ENCODE results near the gene VASH2. TPM values are rescaled to one million over a fixed set of nuclear protein-coding genes. Genes with fewer than 3 reads are reported as not detected.

VASH2 gene
- total RNA-seq, 1 experiment from 2014 or later = not detected

DNA sequence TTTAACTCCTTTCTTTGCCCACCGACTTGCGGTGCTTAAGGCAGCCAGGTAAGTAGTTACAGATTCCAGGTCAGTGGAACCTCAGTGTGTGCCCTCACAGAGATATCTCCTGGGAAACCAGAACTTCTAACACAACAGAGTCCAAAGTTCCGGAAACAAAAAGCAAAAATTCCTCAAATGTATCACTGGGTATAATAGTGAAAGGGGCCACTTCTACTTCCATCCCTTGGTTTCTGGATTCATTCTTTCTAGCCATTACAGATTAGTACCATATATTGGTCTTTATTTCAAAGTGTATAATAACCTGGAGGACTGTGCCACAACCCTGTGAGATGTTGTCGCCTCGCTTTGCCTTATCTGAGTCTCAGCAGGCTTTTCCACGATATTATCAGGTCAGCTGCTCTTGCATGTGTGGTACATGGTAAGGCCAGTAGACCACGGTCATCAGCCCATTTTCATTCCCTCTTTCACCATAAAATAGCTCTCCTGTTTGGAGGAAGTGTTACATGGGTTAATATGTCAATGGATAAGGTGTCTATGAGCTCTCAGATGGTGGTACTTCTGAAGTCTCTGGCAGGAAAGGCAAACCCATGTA is 14.9 kb upstream of the VASH2 start:
- no peak for DNase-seq
- peaks cover 4% of the 10 kb centered on the region; the same call in 1 of the 2 replicates for H3K4me1 ChIP-seq (ENCODE audit: low read length)
- no peaks in the 10 kb centered on the region for H3K9me2 ChIP-seq (replicated peaks; ENCODE audit: insufficient read depth, low read length)
- no peaks in the 10 kb centered on the region for H3K9me3 ChIP-seq (ENCODE audit: low read length)
- H3K27me3 ChIP-seq (ENCODE audit: low read length) = no peaks in the 10 kb centered on the region
- H3K9ac ChIP-seq (ENCODE audit: low read length) = no peak overlapping the region
- H2AFZ ChIP-seq (ENCODE audit: low read length) = no peak overlapping the region
- H3K79me2 ChIP-seq (ENCODE audit: low read length) = no peaks in the 10 kb centered on the region
- H3K36me3 ChIP-seq (ENCODE audit: insufficient read depth, low read length) = no peaks in the 10 kb centered on the region
- H3K4me2 ChIP-seq (ENCODE audit: low read depth, low read length, poor library complexity, severe bottlenecking) = no peak overlapping the region
- H3K4me3 ChIP-seq (ENCODE audit: low read length) = no peak overlapping the region
- no peak overlapping the region for H3K27ac ChIP-seq (ENCODE audit: low read length)
- no peaks in the 10 kb centered on the region for H4K20me1 ChIP-seq (ENCODE audit: insufficient read depth, low read depth, low read length)

DNA sequence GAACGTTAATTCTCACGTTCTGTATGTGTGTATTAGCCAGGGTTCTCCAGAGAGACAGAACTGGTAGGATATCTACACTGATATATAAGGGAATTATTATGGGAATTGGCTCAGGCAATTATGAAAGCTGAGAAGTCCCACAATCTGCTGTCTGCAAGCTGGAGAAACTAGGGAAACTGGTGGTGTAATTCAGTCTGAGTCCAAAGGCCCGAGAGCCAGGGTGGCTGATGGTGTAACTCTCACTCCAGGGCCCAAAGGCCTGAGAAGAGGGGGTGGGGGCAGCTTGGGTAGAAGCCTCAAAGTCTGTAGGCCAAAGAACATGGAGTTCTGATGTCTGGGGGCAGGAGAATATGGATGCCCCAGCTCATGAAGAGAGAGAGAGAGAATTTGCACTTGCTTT is 13.3 kb upstream of the VASH2 start:
- Histone ChIP-seq H4K20me1 (ENCODE audit: insufficient read depth, low read depth, low read length) (no peaks in the 10 kb centered on the region), H3K4me1 (ENCODE audit: low read length) (peaks cover 4% of the 10 kb centered on the region; the same call in 1 of the 2 replicates), H3K9me2 (replicated peaks; ENCODE audit: insufficient read depth, low read length) (no peaks in the 10 kb centered on the region), H3K4me2 (ENCODE audit: low read depth, low read length, poor library complexity, severe bottlenecking) (no peak overlapping the region), H3K9ac (ENCODE audit: low read length) (no peak overlapping the region), H3K27me3 (ENCODE audit: low read length) (no peaks in the 10 kb centered on the region), H3K9me3 (ENCODE audit: low read length) (no peaks in the 10 kb centered on the region), H2AFZ (ENCODE audit: low read length) (no peak overlapping the region), H3K36me3 (ENCODE audit: insufficient read depth, low read length) (no peaks in the 10 kb centered on the region), H3K79me2 (ENCODE audit: low read length) (no peaks in the 10 kb centered on the region), H3K4me3 (ENCODE audit: low read length) (no peak overlapping the region), H3K27ac (ENCODE audit: low read length) (no peak overlapping the region)
- DNase-seq = no peak

DNA sequence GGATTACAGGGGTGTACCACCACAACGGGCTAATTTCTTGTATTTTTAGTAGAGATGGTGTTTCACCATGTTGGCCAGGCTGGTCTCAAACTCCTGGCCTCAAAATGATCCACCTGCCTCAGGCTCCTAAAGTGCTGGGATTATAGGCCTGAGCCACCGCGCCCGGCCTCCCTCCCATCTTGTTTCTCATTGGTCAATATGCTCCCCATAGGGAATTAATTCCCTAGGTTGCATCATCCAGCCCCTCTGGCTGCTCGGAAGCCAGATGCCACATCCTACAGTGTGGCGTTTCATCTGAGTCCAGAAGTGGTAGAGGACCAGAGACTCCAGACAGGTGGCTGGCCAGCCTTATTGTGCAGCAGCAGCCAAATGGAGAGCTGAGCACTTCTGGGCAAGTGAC is 11.5 kb upstream of the VASH2 start:
- H3K4me2 ChIP-seq (ENCODE audit: low read depth, low read length, poor library complexity, severe bottlenecking) = no peak overlapping the region
- H3K9me3 ChIP-seq (ENCODE audit: low read length) = no peaks in the 10 kb centered on the region
- no peaks in the 10 kb centered on the region for H4K20me1 ChIP-seq (ENCODE audit: insufficient read depth, low read depth, low read length)
- no peak overlapping the region for H3K27ac ChIP-seq (ENCODE audit: low read length)
- no peak overlapping the region for H3K4me3 ChIP-seq (ENCODE audit: low read length)
- H3K36me3 ChIP-seq (ENCODE audit: insufficient read depth, low read length) = no peaks in the 10 kb centered on the region
- peaks cover 2% of the 10 kb centered on the region for H3K4me1 ChIP-seq (ENCODE audit: low read length)
- DNase-seq = no peak
- H3K79me2 ChIP-seq (ENCODE audit: low read length) = no peaks in the 10 kb centered on the region
- no peak overlapping the region for H2AFZ ChIP-seq (ENCODE audit: low read length)
- no peaks in the 10 kb centered on the region for H3K27me3 ChIP-seq (ENCODE audit: low read length)
- H3K9ac ChIP-seq (ENCODE audit: low read length) = no peak overlapping the region
- H3K9me2 ChIP-seq (replicated peaks; ENCODE audit: insufficient read depth, low read length) = no peaks in the 10 kb centered on the region

DNA sequence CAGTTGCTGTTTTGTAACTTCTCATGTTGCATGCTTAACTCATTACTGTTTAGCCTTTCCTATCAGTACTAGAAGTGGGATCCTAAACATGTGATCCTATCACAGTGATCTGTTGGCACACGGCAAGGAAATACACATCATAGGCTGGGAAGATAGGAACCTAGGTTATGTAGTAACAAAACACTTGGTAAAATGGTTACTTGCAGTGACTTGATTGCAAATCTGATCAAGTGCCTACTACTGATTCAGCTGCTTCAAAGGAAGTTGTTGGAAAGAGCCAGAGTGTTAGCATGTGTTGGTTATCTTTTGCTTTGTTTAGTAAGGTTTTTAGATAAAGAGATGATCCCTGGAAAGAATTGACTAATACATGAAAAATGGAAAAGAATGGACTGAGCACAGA is 8.9 kb upstream of the VASH2 start:
- Histone ChIP-seq H3K4me3 (ENCODE audit: low read length) (no peak overlapping the region), H3K9me2 (replicated peaks; ENCODE audit: insufficient read depth, low read length) (no peaks in the 10 kb centered on the region), H3K4me1 (ENCODE audit: low read length) (peaks cover 17% of the 10 kb centered on the region), H4K20me1 (ENCODE audit: insufficient read depth, low read depth, low read length) (no peaks in the 10 kb centered on the region), H2AFZ (ENCODE audit: low read length) (no peak overlapping the region), H3K4me2 (ENCODE audit: low read depth, low read length, poor library complexity, severe bottlenecking) (no peak overlapping the region), H3K36me3 (ENCODE audit: insufficient read depth, low read length) (no peaks in the 10 kb centered on the region), H3K79me2 (ENCODE audit: low read length) (no peaks in the 10 kb centered on the region), H3K27me3 (ENCODE audit: low read length) (no peaks in the 10 kb centered on the region), H3K27ac (ENCODE audit: low read length) (no peak overlapping the region), H3K9ac (ENCODE audit: low read length) (no peak overlapping the region), H3K9me3 (ENCODE audit: low read length) (no peaks in the 10 kb centered on the region)
- no peak for DNase-seq

DNA sequence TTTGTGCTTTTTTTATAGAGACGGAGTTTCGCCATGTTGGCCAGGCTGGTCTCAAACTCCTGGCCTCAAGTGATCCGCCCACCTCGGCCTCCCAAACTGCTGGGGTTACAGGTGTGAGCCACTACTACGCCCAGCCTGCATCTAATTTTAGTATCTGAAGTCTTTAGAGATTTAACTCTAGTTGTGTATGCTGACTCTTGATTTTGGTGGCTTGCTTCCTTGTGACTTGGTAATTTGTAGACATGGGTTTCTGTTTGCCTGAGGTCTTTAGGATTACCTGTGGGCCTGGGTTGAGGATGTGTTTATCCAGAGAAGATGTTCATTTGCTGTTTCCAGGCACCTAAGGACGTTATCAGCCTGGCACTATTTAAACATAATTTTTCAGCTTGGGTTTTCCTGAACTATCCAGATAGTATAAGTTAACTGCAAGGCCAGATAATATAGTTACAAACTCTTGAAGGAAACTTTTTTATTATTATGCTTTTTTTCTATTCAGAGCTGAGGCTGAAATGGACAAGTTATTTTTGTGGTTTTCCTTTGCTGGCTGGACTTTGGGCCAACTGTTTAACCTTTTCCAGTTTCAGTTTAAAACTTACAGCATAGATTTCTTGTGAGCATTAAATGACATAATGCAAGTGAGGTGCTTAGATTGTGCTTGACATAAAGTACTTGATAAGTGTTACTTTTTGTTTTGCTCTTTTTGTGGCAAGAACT is 7.5 kb upstream of the VASH2 start:
- no peaks in the 10 kb centered on the region for H3K79me2 ChIP-seq (ENCODE audit: low read length)
- H3K27me3 ChIP-seq (ENCODE audit: low read length) = no peaks in the 10 kb centered on the region
- H3K27ac ChIP-seq (ENCODE audit: low read length) = no peak overlapping the region
- H3K4me1 ChIP-seq (ENCODE audit: low read length) = peaks cover 25% of the 10 kb centered on the region
- DNase-seq = no peak
- H3K9ac ChIP-seq (ENCODE audit: low read length) = no peak overlapping the region
- no peaks in the 10 kb centered on the region for H3K9me3 ChIP-seq (ENCODE audit: low read length)
- no peak overlapping the region for H2AFZ ChIP-seq (ENCODE audit: low read length)
- H3K9me2 ChIP-seq (replicated peaks; ENCODE audit: insufficient read depth, low read length) = no peaks in the 10 kb centered on the region
- H4K20me1 ChIP-seq (ENCODE audit: insufficient read depth, low read depth, low read length) = no peaks in the 10 kb centered on the region
- no peak overlapping the region for H3K4me3 ChIP-seq (ENCODE audit: low read length)
- no peak overlapping the region for H3K4me2 ChIP-seq (ENCODE audit: low read depth, low read length, poor library complexity, severe bottlenecking)
- no peaks in the 10 kb centered on the region for H3K36me3 ChIP-seq (ENCODE audit: insufficient read depth, low read length)

DNA sequence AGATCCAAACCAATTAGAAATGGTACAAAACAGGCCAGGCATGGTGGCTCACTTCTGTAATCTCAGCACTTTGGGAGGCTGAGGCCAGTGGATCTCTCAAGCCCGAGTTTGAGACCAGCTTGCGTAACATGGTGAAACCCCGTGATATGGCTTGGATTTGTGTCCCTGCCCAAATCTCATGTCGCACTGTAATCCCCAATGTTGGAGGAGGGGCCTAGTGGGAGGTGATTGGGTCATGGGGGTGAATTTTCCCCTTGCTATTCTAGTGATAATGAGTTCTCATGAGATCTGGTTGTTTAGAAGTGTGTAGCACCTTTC is 7.0 kb upstream of the VASH2 start:
- Histone ChIP-seq H2AFZ (ENCODE audit: low read length) (no peak overlapping the region), H3K27me3 (ENCODE audit: low read length) (no peaks in the 10 kb centered on the region), H3K4me1 (ENCODE audit: low read length) (peaks cover 25% of the 10 kb centered on the region), H4K20me1 (ENCODE audit: insufficient read depth, low read depth, low read length) (no peaks in the 10 kb centered on the region), H3K4me3 (ENCODE audit: low read length) (no peak overlapping the region), H3K36me3 (ENCODE audit: insufficient read depth, low read length) (no peaks in the 10 kb centered on the region), H3K9ac (ENCODE audit: low read length) (no peak overlapping the region), H3K9me2 (replicated peaks; ENCODE audit: insufficient read depth, low read length) (no peaks in the 10 kb centered on the region), H3K27ac (ENCODE audit: low read length) (no peak overlapping the region), H3K9me3 (ENCODE audit: low read length) (no peaks in the 10 kb centered on the region), H3K79me2 (ENCODE audit: low read length) (no peaks in the 10 kb centered on the region), H3K4me2 (ENCODE audit: low read depth, low read length, poor library complexity, severe bottlenecking) (no peak overlapping the region)
- no peak for DNase-seq

DNA sequence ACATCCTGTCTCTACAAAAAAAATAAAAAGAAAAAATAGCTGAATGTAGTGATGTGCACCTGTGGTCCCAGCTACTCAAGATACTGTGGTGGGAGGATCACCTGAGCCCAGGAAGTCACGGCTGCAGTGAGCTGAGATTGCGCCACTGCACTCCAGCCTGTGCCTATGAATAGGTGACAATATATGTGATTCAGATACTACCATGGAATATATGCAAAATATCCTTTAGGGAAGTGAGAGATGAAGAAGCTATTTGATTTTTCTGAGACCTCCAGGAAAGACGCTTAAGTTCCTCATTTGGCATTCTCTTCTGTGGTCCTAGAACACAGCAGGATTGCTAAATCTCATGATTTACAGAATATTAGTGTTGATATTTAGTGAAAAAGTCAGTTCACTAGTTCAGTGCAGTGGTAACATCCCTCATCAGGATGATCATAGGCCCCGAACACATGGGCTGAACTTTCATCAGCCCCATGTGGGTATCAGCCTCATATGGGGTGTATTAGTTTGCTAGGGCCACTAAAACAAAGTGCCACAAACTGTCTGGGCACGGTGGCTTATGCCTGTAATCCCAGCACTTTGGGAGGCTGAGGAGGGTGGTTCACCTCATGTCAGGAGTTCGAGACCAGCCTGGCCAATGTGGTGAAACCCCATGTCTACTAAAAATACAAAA is 6.0 kb upstream of the VASH2 start:
- H3K4me2 ChIP-seq (ENCODE audit: low read depth, low read length, poor library complexity, severe bottlenecking) = peak overlapping the region; percentile 27
- H3K4me3 ChIP-seq (ENCODE audit: low read length) = no peak overlapping the region
- H3K9ac ChIP-seq (ENCODE audit: low read length) = no peak overlapping the region
- no peaks in the 10 kb centered on the region for H3K9me3 ChIP-seq (ENCODE audit: low read length)
- no peaks in the 10 kb centered on the region for H3K79me2 ChIP-seq (ENCODE audit: low read length)
- H4K20me1 ChIP-seq (ENCODE audit: insufficient read depth, low read depth, low read length) = no peaks in the 10 kb centered on the region
- H2AFZ ChIP-seq (ENCODE audit: low read length) = no peak overlapping the region
- no peaks in the 10 kb centered on the region for H3K36me3 ChIP-seq (ENCODE audit: insufficient read depth, low read length)
- no peak overlapping the region for H3K27ac ChIP-seq (ENCODE audit: low read length)
- no peaks in the 10 kb centered on the region for H3K27me3 ChIP-seq (ENCODE audit: low read length)
- peak; percentile 58 for DNase-seq
- no peaks in the 10 kb centered on the region for H3K9me2 ChIP-seq (replicated peaks; ENCODE audit: insufficient read depth, low read length)
- H3K4me1 ChIP-seq (ENCODE audit: low read length) = peaks cover 25% of the 10 kb centered on the region

DNA sequence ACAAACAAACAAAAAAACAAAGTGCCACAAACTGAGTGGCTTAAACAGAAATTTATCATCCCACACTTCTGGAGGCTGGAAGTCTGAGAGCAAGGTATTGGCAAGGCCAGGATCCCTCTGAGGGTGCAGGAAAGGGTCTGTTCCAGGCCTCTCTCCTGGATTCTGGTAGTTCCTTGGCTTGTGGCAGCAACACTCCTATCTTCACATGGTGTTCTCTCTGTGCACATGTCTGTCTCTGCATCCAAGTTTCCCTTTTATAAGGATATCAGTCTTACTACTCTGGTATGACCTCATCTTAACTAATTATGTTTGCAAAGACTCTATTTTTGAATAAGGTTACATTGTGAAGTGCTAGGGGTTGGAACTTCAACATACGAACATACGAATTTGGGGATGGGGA is 5.3 kb upstream of the VASH2 start:
- Histone ChIP-seq H3K79me2 (ENCODE audit: low read length) (no peaks in the 10 kb centered on the region), H3K4me2 (ENCODE audit: low read depth, low read length, poor library complexity, severe bottlenecking) (no peak overlapping the region), H3K27me3 (ENCODE audit: low read length) (no peaks in the 10 kb centered on the region), H3K4me3 (ENCODE audit: low read length) (no peak overlapping the region), H3K4me1 (ENCODE audit: low read length) (peaks cover 25% of the 10 kb centered on the region), H2AFZ (ENCODE audit: low read length) (no peak overlapping the region), H4K20me1 (ENCODE audit: insufficient read depth, low read depth, low read length) (no peaks in the 10 kb centered on the region), H3K9ac (ENCODE audit: low read length) (no peak overlapping the region), H3K9me2 (replicated peaks; ENCODE audit: insufficient read depth, low read length) (no peaks in the 10 kb centered on the region), H3K36me3 (ENCODE audit: insufficient read depth, low read length) (no peaks in the 10 kb centered on the region), H3K27ac (ENCODE audit: low read length) (no peak overlapping the region), H3K9me3 (ENCODE audit: low read length) (no peaks in the 10 kb centered on the region)
- no peak for DNase-seq

Data from Karpas-422 (cell line).